Kidney (tissue), 14 donors: ENCODE measurements around the gene RBM39. TPM values are rescaled to one million over a fixed set of nuclear protein-coding genes. Genes with fewer than 3 reads are reported as not detected.

Experiments used
- DNase-seq, 5 donors: peaks; one replicate each; pipeline ENCODE4 v3.0.0-alpha.2; 2013 to 2020
- FAIRE-seq: peaks from 2 replicates; lab custom pipeline; 2012; peaks lifted over from hg19 to GRCh38; lab: Jason Lieb, UNC
- H3K27ac ChIP-seq, 2 donors: one replicate each; pipeline ENCODE4 v1.7.0; 2013; ENCODE audit warnings: low read depth in 2 of 2, low read length in 2 of 2, inconsistent platforms in 1 of 2
- H3K27me3 ChIP-seq: one replicate; pipeline ENCODE4 v1.7.1; 2013; ENCODE audit warnings: low read length, inconsistent platforms; ENCODE audit not compliant: control insufficient read depth, insufficient read depth
- H3K36me3 ChIP-seq, 3 donors: one replicate each; pipeline versions ENCODE4 v1.7.0 to v1.7.1; 2013; ENCODE audit warnings: low read length in 3 of 3, control low read depth in 1 of 3, inconsistent platforms in 1 of 3; ENCODE audit not compliant: insufficient read depth in 3 of 3, control insufficient read depth in 2 of 3
- H3K4me1 ChIP-seq, 3 donors: one replicate each; pipeline versions ENCODE4 v1.7.0 to v1.7.1; 2013; ENCODE audit warnings: low read length in 3 of 3, inconsistent platforms in 1 of 3, low read depth in 1 of 3; ENCODE audit not compliant: control insufficient read depth in 2 of 3, insufficient read depth in 2 of 3
- H3K4me3 ChIP-seq, 3 donors: one replicate each; pipeline versions ENCODE4 v1.7.0 to v1.8.1; 2013; ENCODE audit warnings: low read length in 3 of 3, control low read depth in 1 of 3, inconsistent platforms in 1 of 3
- H3K9ac ChIP-seq, 3 donors: one replicate each; pipeline versions ENCODE4 v1.7.0 to v1.7.1; 2013; ENCODE audit warnings: low read length in 3 of 3, control low read depth in 1 of 3, inconsistent platforms in 1 of 3
- H3K9me3 ChIP-seq, 3 donors: one replicate each; pipeline versions ENCODE4 v1.7.0 to v1.7.1; 2013; ENCODE audit warnings: low read length in 3 of 3, control low read depth in 1 of 3, inconsistent platforms in 1 of 3; ENCODE audit not compliant: control insufficient read depth in 2 of 3, insufficient read depth in 1 of 3
- CTCF ChIP-seq: IDR thresholded peaks from 3 replicates; pipeline ENCODE4 v1.5.1; 2012; ENCODE audit warnings: mild to moderate bottlenecking, moderate library complexity, borderline replicate concordance; ENCODE audit not compliant: insufficient read depth; ENCODE audit errors: extremely low read depth
- intact Hi-C: fragments of 100-400 bp; cut with DNase I; formaldehyde crosslinking; loops from one replicate; pipeline ENCODE4 v1.11.1; 2022
- polyA plus RNA-seq: library from polyadenylated mRNA; stranded (reverse); fragments of 350-450 nt; fragmentation: Illumina TruSeq; extraction: RNeasy Lipid Tissue Mini Kit (QIAGEN cat#74804); gene quantifications from one replicate; pipeline ENCODE4 v1.2.3, GENCODE V29; 2014; ENCODE audit warnings: low read depth, low replicate concordance; ENCODE audit not compliant: insufficient read depth
- total RNA-seq: library from RNA; stranded (reverse); fragmentation: NEBNext Ultra II Directional; extraction: Animal tissue kit (Norgen Biotek cat#: 25700); gene quantifications from one replicate; pipeline ENCODE4 v1.2.1, GENCODE V29; 2021
- donor health status: control.
- donor health status: control.
- donor health status: control.
- donor health status: control.
- donor health status: control.
- donor health status: DM: yes; HTN: yes; CAD: no.
- donor health status: Normal renal cell carcinoma (clear cell type).

The RBM39 gene
- total and polyA plus RNA-seq, 2 donors from 2014 or later, result 148 to 304 TPM

- Histone ChIP-seq H3K9ac (no peak overlapping the region), H3K36me3 (peaks cover 0 to 6% (median 6%) of the 10 kb centered on the region in 3 donors), H3K9me3 (no peaks in the 10 kb centered on the region), H3K27ac (no peak overlapping the region), H3K4me1 (no peaks in the 10 kb centered on the region), H3K4me3 (no peak overlapping the region), H3K27me3 (no peaks in the 10 kb centered on the region)
- intact Hi-C loops, result no loop called here
- no peak for FAIRE-seq
- DNase-seq, result no peak
- no peak for TF ChIP-seq CTCF
These were observed 61.4 kb downstream of the RBM39 start for GRCh38 chr20:35680452-35681183.

DNA sequence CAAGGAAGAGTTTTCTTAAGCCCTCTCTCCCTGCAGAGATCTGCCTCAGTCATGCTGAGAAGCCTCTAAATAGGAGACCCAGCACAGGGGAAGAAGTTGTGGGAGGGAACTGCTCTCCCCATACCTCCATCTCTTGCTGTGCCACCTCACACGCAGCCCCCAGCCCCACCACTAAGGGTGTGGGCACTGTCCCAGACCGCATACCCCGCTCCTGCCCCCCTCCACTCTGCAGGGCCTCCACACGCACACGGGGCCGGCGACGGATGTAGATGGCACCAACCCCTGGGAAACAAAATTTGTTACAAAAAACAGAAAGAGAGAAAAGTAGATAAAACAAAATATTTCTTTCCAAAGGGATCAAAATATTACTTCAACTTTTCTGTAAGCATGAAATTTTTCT lies 67.1 kb downstream of the RBM39 start:
- Histone ChIP-seq H3K36me3 (peaks cover 0 to 35% (median 29%) of the 10 kb centered on the region in 3 donors), H3K27ac (no peak overlapping the region), H3K4me3 (no peak overlapping the region), H3K4me1 (no peaks in the 10 kb centered on the region), H3K9me3 (no peaks in the 10 kb centered on the region), H3K9ac (no peak overlapping the region), H3K27me3 (no peaks in the 10 kb centered on the region)
- DNase-seq, result no peak
- intact Hi-C loops, result no loop called here
- FAIRE-seq, result no peak
- no peak for TF ChIP-seq CTCF

- Histone ChIP-seq H3K9ac (no peak overlapping the region), H3K27me3 (no peaks in the 10 kb centered on the region), H3K36me3 (peaks cover 0 to 45% (median 38%) of the 10 kb centered on the region in 3 donors), H3K9me3 (no peaks in the 10 kb centered on the region), H3K27ac (no peak overlapping the region), H3K4me3 (no peak overlapping the region), H3K4me1 (no peaks in the 10 kb centered on the region)
- no peak for FAIRE-seq
- TF ChIP-seq CTCF, result no peak
- intact Hi-C loops, result no loop called here
- DNase-seq, result no peak
These were observed 68.2 kb downstream of the RBM39 start for GRCh38 chr20:35673884-35674283.

GRCh38 chr20:35669681-35670080 lies 72.4 kb downstream of the RBM39 start:
- H3K4me3 ChIP-seq, result no peak overlapping the region
- H3K27me3 ChIP-seq, result no peaks in the 10 kb centered on the region
- H3K36me3 ChIP-seq, result peaks cover 0 to 50% (median 36%) of the 10 kb centered on the region in 3 donors
- no peaks in the 10 kb centered on the region for H3K4me1 ChIP-seq
- TF ChIP-seq CTCF, result no peak
- no peak overlapping the region for H3K27ac ChIP-seq
- H3K9ac ChIP-seq, result no peak overlapping the region
- intact Hi-C loops, result no loop called here
- DNase-seq (no peak), FAIRE-seq (no peak)
- no peaks in the 10 kb centered on the region for H3K9me3 ChIP-seq
